GM18507 (cell line): Measurements from ENCODE around the gene PRDM7.

Source experiments
- DNase-seq: peaks from one replicate; pipeline ENCODE4 v3.0.0; 2011; ENCODE audit warnings: low read depth; ENCODE audit not compliant: insufficient read length; ENCODE audit errors: extremely low spot score
- FAIRE-seq: peaks from 2 replicates; lab custom pipeline; 2011; peaks lifted over from hg19 to GRCh38; lab: Jason Lieb, UNC

The PRDM7 gene

DNA sequence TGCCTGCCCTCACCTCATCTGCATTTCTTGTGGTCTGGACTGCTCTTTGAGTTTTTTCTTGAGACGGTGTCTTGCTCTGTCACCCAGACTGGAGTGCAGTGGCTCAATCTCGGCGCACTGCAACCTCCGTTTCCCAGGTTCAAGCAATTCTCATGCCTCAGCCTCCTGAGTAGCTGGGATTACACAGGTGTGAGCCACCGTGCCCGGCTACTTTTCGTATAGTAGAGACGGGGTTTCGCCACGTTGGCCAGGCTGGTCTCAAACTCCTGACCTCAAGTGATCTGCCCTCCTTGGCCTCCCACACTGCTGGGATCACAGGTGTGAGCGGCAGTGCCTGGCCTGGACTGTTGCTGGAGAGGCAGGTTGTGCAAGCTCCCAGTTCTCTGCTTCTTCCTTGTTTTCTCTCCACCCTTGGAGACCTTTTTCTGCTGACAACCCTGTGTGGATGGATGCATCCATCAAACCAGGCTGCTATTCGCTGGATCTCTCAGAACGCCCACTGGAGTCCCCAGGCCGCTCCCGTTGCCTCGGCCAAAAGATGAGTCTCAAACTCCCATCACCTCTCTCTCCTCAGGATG lies 35.1 kb downstream of the PRDM7 start:
- FAIRE-seq (no peak), DNase-seq (no peak)

DNA sequence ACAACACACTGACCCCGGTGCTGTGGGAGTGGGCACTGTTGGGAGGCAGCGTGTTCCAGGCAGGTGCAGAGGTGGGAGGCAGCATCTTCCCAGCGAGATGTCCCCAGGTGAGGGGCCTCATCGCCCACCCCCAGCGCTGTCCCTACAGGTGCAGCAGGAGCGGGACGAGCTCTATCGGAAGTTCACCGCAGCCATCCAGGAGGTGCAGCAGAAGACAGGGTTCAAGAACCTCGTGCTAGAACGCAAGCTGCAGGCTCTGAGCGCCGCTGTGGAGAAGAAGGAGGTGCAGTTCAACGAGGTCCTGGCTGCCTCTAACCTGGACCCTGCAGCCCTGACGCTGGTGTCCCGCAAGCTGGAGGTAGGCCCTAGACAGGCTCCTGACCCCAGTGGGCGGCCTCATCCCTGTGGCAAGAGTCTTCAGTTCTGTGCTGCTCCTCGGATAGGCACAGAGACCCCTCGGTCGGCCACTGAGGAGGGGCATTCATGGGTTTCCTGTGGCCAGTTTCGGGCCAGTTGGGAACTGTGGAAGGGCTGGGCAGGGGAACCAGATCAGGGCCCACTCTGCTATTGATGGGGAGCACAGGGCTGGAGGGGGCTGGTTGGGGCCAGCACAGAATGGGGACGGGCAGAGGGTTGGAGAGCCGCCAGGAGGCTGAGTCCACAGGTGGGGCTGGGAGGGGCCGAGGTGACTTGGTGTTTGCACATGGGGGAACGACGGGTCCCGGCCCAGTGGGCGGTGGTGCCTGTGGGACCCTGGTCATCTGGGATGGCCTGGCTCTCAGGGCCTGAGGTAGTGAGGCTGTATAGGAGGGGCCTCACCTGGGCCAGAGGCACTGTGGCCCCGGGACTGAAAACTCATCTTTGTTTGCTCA lies 36.7 kb downstream of the PRDM7 start:
- no peak for DNase-seq
- FAIRE-seq: no peak

DNA sequence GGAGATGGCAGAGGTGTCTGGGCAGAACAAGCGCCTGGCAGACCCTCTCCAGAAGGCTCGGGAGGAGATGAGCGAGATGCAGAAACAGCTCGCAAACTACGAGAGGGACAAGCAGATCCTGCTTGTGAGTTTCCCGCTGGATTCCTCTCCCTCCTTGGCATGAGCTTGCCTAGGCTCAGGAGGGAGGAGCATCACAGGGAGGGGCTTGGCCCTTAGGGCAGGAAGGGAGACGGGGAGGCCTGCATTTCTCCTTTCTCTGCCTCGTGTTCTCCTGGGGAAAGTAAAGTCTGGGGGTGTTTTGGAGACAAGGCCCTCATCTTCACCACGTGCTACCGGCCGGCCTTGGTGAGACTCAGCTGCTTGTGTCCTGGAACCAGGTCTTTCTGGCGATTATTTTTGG lies 39.9 kb downstream of the PRDM7 start:
- DNase-seq (no peak), FAIRE-seq (no peak)

GRCh38 chr16:90035902-90036301 lies 41.2 kb downstream of the PRDM7 start:
- FAIRE-seq (no peak), DNase-seq (no peak)

DNA sequence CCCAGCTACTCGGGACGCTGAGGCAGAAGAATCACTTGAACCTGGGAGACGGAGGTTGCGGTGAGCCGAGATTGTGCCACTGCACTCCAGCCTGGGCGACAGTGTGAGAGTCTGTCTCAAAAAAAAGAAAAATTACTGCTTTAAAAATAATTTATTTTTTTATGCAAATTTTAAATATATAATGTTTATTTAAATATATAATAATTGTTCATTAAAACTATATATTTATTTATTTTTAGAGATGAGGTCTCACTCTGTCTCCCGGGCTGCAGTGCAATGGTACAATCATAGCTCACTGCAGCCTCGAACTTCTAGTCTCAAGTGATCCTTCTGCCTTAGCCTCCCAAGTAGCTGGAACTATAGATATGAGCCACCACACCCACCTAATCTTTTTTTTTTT lies 42.6 kb downstream of the PRDM7 start:
- no peak for FAIRE-seq

GRCh38 chr16:90033387-90033786 lies 43.7 kb downstream of the PRDM7 start:
- DNase-seq: no peak
- no peak for FAIRE-seq

More for the DNA sequence above, 42.6 kb downstream of the PRDM7 start:
- no peak for DNase-seq

GRCh38 chr16:90032674-90033331 lies 44.3 kb downstream of the PRDM7 start:
- FAIRE-seq: no peak
- DNase-seq: no peak

DNA sequence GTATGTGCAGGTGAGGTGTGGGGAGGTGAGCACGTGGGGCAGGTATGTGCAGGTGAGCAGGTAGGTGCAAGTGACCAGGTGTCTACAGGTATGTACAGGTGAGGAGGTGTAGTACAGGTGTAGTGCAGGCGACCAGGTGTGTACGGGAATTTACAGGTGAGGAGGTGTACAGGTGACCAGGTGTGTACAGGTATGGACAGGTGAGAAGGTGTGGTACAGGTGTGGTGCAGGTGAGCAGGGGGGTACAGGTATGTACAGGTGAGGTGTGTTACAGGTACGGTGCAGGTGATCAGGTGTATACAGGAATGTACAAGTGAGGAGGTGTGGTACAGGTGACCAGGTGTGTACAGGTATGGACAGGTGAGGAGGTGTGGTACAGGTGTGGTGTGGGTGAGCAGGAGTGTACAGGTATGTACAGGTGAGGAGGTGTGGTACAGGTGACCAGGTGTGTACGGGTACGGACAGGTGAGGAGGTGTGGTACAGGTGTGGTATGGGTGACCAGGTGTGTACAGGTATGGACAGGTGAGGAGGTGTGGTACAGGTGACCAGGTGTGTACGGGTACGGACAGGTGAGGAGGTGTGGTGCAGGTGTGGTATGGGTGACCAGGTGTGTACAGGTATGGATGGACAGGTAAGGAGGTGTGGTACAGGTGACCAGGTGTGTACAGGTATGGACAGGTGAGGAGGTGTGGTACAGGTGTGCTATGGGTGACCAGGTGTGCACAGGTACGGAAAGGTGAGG lies 45.0 kb downstream of the PRDM7 start:
- FAIRE-seq (no peak), DNase-seq (no peak)

- FAIRE-seq: no peak
Measured at GRCh38 chr16:90031186-90031930, 45.8 kb downstream of the PRDM7 start.

GRCh38 chr16:90028985-90029384 lies 48.1 kb downstream of the PRDM7 start:
- DNase-seq: no peak
- no peak for FAIRE-seq

More at GRCh38 chr16:90031186-90031930, 45.8 kb downstream of the PRDM7 start:
- DNase-seq: no peak

GRCh38 chr16:90027611-90028010 lies 49.5 kb downstream of the PRDM7 start:
- FAIRE-seq (no peak), DNase-seq (no peak)

DNA sequence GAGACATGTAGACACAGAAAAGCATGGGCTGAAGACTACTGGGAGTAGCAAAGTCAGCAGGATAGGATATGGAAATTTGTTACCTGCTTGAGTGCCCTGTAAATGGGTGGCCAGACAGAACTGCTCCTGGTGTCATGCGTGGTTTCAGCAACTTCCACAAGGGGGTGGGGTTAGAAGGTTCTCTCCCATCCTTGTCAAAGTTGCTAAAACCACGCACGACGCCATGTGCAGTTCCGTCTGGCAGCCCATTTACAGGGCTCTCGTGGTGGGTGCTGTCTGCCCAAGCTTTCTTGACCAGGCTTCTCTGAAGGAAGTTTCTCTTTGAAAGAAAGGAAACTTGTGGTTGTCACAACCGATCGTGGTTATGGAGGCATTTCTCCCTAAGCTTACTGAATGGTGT lies 51.0 kb downstream of the PRDM7 start:
- DNase-seq: no peak
- FAIRE-seq: peak; percentile 77

DNA sequence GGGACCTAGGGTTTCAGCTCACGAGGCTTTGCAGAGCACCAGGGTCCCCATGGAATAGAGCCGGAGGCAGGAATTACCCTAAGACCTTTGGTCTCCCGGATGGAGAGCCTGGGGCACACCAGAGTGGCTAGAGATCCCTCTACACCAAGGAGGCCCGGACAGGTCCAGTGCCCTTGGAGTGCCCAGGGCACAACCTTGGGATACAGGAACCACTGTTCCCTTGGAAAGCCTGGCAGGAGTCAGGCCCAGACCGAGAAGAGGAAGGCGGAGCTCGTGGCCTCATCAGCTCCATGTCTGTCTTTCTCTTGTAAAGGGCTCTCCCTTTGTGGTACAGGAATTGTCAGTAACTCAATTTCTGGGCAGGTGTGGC lies 54.1 kb downstream of the PRDM7 start:
- FAIRE-seq (no peak), DNase-seq (no peak)

- DNase-seq (peak; percentile 84), FAIRE-seq (peak; percentile 73)
Measured at GRCh38 chr16:90022209-90023077, 54.7 kb downstream of the PRDM7 start.

- FAIRE-seq (no peak), DNase-seq (no peak)
Measured at GRCh38 chr16:90020838-90021382, 56.2 kb downstream of the PRDM7 start.

DNA sequence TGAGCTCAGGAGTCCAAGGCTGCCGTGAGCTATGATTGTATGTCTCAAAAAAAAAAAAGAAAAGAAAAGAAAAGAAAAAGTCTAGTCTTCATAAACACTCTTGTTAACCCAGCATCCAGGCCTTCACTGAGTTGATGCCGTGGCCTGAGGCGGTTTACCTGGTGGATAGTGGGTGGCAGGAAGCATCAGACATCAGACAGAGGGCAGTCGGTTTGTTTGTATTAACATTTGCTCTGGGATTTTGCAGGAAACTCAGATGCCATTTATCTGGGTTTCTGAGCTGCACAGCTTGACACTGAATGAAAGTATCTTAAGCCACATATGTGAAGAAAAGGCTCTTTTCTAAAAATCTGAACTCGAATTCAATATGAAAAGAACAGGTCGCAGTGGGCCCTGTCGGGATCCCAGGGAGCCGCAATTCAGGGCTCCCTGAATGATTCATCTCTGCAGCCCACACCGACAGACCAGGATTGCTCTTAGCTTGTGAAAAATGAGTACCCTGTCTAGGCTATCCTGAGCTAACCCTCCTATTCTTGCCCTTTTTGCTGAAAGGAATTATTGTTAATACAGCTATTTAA lies 56.8 kb downstream of the PRDM7 start:
- DNase-seq (no peak), FAIRE-seq (no peak)

- FAIRE-seq (no peak), DNase-seq (peak; percentile 35)
Measured at GRCh38 chr16:90019543-90020259, 57.4 kb downstream of the PRDM7 start.
